NB4 (cell line): ENCODE measurements around the gene LRIG2.
A peak's percentile ranks its signal among the peaks of the same experiment; 100 is the strongest.

Source experiments
- MYC ChIP-seq: IDR thresholded peaks from 2 replicates; pipeline ENCODE4 v1.6.1; 2011; ENCODE audit warnings: low read depth, low read length
- POLR2A ChIP-seq: IDR thresholded peaks from 2 replicates; pipeline ENCODE4 v1.6.1; 2011; ENCODE audit warnings: mild to moderate bottlenecking; ENCODE audit not compliant: insufficient read length; ENCODE audit errors: extremely low read depth
- TF ChIP-seq, protein P1 (sequence below): IDR thresholded peaks from one replicate; pipeline ENCODE4 v1.5.1; 2012; ENCODE audit warnings: low read depth, low read length
- TF ChIP-seq, protein P2 (sequence below): IDR thresholded peaks from 2 replicates; pipeline ENCODE4 v1.6.1; 2011; ENCODE audit warnings: low read depth, low read length

DNA sequence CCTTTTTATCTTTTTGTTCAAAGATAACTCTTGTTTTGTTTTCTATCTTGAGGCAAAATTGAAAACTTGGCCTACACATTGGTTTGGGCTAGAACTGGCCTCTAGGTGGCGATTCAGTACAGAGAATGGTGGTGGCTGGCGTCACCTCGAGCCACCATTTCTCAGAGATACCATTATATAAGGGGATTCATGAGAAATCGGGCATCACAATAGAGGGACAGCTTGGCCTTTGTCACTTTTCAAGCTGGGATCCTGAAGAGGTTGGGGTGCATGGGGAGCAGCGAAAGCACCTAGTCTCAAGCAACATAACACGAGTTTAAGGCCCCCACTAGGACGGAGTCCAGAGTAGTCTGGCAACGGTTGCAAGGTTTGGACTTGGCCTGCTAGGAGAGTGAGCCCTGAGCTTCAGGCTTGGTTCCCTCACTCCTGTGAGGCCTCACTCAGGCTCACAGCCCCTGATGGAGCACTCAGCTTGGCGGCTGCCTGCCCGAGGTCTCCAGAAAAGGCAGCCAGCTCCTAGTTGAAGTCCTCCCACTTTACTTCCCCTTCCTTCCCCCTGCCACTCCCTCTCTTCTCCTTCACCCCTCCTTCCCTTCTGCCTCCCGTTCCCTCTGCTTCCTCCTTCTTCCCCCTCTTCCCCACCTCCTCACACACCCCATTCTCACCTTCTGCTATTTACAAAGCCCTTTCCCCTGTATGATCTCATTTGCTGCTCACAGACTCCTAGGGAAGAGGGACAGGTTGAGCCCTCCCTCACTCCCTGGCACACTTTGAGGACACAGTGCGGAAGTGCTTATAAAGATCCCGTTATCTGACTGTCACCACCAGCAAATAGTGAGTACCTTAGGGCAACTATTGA lies 67.8 kb downstream of the LRIG2 start:
- TF ChIP-seq, protein P1, sequence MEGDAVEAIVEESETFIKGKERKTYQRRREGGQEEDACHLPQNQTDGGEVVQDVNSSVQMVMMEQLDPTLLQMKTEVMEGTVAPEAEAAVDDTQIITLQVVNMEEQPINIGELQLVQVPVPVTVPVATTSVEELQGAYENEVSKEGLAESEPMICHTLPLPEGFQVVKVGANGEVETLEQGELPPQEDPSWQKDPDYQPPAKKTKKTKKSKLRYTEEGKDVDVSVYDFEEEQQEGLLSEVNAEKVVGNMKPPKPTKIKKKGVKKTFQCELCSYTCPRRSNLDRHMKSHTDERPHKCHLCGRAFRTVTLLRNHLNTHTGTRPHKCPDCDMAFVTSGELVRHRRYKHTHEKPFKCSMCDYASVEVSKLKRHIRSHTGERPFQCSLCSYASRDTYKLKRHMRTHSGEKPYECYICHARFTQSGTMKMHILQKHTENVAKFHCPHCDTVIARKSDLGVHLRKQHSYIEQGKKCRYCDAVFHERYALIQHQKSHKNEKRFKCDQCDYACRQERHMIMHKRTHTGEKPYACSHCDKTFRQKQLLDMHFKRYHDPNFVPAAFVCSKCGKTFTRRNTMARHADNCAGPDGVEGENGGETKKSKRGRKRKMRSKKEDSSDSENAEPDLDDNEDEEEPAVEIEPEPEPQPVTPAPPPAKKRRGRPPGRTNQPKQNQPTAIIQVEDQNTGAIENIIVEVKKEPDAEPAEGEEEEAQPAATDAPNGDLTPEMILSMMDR, result peak; percentile 73
- no peak for TF ChIP-seq POLR2A
- no peak for TF ChIP-seq MYC
- TF ChIP-seq, protein P2, sequence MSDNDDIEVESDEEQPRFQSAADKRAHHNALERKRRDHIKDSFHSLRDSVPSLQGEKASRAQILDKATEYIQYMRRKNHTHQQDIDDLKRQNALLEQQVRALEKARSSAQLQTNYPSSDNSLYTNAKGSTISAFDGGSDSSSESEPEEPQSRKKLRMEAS, result no peak
